Germinal center (tissue), 1 donor: Measurements from ENCODE around the gene DUSP11.
"Not testable (repeated sequence)": the region's sequence is repeated elsewhere in the genome, so short reads cannot be mapped to it uniquely, and the experiment has no call there.

Experiments
- DNase-seq: peaks from one replicate; pipeline ENCODE4 v3.0.0; 2012; ENCODE audit warnings: mixed read lengths, low spot score

DUSP11 gene

DNA sequence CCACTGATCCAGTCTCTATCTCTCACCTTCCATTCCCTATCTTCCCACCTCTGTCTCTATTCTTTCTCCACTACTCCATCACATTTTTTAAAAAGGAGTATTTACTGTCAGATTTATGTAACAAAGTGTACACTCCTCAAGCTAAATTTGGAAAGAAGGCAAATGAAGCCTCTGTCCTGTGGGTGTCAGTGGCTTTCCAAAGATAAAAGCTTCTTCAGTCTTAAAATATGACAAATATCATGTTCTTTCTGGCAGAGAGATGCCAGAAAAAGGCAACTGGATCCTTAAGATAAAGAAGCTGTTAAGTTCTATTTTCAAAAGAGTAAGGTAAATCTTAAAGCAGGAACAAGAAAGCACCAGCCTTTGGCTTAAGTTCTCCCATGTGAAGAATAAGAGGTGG is 7.1 kb downstream of the DUSP11 start:
- DNase-seq = no peak

DNA sequence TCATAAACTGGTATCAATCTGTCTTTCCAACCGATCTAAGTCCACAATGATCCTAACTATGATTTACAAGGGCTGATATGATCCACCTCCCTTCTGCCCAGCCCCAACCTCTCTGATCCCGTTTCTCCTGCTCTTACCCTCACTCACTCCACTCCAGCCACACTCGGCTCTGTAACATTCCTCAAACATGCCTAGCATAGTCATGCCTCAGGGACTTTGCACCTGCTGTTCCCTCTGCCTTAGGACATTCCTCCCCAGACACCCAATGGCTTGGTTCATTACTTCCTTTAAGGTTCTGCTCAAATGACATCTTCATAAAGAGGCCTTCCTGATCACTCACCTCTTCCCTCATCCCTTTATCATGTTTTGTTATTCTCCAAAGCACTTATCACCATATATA is 9.2 kb downstream of the DUSP11 start:
- DNase-seq = no peak

DNA sequence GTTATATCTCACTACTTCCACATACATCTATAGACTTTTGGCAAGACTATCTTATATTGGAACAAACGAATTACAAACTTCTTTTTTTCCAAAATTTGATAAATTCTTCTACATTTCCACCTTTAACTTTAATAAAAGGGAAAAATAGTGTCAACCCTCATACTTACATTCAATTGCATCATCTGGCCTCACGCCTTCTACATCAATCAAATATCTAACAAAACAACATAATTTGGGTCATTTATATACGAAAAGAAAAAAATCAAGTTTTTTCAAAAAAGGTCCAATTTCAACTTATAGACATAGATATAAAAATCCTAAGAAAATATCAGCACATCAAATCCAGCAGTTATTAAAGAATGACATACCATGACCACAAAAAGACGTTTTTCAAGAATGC is 12.9 kb downstream of the DUSP11 start:
- DNase-seq = no peak

GRCh38 chr2:73766349-73766748 is 13.6 kb downstream of the DUSP11 start:
- no peak for DNase-seq

DNA sequence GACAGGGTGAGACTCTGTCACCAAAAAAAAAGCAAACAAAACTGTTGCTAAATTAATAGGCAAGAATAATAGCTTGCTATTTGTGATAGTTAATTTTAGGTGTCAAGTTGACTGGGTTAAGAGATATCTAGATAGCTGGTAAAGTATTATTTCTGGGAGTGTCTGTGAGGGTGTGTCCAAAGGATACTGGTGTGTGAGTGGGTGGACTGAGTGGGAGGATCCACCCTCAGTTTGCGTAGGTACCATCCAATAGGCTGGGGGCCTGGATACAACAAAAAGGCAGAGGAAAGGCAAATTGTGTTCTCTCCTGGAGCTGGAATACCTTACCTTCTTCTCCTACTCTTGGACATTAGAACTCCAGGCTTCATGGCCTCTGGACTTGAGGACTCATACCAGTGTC is 15.0 kb downstream of the DUSP11 start:
- no peak for DNase-seq

DNA sequence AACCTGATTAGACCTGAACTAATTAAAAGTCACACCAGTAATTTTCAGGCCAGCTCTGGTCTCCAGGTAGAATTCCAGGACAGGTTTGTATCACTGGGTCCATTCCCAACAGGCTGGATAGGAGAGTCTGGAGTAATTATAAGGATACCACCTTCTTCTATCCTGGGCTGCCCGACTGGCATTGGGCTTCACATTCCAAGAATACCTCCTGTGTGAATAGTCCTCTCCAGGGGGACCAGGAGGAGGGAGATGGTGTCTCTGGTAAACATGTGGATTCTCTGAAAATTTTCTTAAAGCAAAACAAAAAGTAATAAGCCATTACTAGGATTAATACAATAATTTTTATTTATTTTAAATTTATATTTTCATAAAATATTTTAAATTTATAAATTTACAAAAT is 17.3 kb downstream of the DUSP11 start:
- DNase-seq = no peak

DNA sequence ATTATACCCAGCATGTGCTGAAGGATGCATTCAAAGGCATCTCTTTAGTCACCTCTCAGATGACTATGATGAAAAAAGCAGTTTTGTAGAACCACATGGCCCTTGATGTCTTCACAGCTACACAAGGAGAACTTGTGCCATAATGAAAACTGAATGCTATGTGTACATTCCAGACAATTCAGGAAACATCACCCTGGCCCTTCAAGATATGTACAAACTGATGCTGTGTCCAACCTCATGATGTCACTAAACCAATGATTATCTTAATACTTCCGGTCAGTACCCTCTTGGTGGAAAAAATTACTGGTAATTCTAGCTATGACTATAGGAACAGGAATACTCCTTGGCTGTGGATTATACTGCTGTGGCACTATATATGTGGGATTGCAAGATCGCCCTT is 20.0 kb downstream of the DUSP11 start:
- no peak for DNase-seq

GRCh38 chr2:73759285-73759764 is 20.6 kb downstream of the DUSP11 start:
- no peak for DNase-seq

GRCh38 chr2:73754332-73754731 is 25.6 kb downstream of the DUSP11 start:
- DNase-seq = not testable (repeated sequence)

- no peak for DNase-seq
These were observed 30.6 kb downstream of the DUSP11 start for GRCh38 chr2:73749314-73749713.

DNA sequence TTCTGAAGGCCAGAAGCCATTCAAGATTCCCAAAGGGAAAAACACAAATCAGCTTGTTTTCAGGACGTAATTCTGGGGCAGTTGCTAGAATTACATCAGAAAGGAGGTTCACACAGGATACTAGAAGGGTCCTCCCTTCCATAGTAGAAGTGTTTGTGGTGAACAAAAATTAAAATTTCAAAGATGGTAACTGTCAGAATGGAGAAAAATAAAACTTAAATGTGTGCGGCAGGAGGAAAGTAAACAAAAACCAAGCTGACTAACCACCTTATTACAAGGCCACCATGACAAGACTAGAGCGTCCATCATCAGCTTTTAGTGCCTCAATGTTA is 33.1 kb downstream of the DUSP11 start:
- no peak for DNase-seq

DNA sequence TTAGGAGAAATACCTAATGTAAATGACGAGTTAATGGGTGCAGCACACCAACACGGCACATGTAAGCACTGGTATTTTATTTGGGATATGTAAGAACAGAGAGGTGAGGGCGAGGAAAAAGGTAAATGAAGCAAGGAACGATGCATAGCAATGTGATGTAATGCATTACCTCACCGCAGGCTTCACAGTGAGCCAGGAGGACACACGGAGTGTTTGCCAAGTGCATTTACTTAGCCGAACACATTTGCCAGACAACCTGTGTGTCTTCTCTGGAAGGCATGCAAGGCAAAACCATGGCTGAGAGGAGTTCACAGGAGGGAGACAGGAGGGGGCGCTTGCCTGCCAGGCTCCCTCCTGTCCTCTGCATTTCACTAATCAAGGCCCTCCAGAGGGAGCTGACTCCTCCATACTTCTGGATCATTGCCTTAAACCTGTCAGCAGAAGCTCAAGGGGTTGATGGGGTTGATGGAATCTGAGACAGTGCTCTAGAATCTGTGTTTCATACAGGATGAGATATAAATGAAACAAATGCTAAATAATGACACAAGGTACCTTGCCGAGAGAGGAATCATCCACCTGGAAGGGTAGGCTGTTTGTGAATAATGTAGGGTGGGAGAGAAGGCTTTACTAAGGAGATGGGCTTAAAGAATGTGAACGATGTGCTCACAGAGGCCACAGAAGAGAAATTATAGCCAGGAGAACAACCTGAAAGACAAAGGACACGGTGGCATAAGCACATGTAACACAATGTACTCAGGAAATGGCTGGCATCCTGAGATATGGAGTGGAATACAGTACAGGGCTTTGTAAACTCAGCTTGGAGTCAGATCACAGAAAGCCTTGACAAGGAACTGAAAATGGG is 33.7 kb downstream of the DUSP11 start:
- DNase-seq = no peak

DNA sequence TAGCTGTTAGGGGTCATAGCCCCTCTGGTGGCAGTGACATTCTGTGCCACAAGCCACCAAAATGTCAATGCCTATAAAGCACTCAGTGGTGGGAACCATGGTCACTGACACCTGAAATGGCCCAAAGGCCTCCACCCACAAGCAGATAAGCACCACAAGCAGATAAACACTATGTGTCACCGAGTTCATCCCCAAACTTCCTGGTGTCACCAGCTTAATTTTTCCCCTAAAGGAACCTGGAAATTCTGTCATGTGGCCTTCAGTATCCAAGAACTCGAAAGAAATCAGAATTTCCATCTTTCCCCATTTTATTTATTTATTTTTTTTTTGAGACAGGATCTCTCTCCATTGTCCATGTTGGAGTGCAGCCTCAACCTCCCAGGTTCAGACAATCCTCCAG is 39.1 kb downstream of the DUSP11 start:
- DNase-seq = no peak

DNA sequence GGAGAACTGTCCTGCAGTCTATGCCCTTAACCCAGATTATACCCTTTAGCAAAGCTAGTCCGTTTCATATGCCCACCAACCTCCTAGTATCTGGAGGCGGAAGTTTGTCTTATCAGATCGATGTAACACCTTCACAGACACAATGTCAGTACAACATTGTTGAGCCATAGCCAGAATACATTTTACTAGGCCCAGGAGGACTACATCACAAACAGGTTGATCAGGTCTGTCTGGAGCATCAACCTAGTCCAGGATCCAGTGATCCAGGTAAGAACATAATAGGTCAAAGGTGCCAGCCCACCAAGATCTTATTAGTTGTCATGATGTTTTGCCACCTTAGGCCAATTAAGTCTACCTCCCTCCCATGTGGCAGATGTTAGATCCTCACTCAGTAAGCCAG is 40.8 kb downstream of the DUSP11 start:
- DNase-seq = no peak

DNA sequence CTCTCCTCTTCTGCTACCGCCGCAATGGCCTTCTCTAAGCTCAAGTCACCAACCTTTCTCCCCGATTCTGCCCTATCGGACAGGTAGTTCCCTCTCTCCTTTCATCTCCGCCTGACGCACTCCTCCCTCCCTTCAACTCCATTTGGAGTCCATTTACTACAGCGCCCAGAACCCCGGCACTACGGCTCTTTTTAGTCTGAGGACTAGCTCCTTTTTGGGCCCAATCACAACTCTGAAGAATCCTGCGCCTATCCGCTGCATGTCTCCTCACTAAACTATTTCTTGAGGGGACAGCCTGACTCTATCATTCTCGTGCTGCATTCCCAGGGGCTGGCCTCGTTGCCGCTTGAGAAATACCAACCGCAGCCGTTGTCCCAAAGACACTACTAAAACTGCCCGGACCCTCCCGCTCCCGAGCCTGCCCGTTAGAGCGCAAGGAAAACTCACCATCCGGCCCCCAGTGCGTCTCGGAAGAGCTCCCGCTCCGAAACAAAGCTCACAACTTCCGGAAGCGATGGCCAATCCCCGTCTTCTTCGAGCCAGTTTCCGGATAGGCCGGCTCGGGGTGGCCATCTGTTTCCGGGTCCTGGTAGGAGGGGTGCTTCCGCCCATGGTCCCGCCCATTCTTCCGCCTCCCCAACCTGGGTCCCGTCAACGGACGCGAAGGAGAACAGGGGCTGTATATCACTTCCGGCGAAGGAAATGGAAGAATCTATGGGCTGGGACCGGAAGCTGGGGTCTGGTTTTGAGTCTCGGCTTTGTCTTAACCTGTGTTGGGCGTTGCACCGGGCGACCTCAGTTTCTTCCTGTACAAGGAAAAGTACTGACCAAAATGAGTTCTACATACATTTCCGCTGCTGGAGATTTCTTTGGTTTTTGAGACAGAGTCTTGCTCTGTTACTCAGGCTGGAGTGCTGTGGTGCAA is 42.8 kb downstream of the DUSP11 start, which contains the start of gene TPRKB:
Gene TPRKB (minus strand): TSS at position 491 of the 925 bp plus-strand sequence. CDS start 2,776 bp downstream, outside the sequence.
- peak; percentile 97 for DNase-seq

DNA sequence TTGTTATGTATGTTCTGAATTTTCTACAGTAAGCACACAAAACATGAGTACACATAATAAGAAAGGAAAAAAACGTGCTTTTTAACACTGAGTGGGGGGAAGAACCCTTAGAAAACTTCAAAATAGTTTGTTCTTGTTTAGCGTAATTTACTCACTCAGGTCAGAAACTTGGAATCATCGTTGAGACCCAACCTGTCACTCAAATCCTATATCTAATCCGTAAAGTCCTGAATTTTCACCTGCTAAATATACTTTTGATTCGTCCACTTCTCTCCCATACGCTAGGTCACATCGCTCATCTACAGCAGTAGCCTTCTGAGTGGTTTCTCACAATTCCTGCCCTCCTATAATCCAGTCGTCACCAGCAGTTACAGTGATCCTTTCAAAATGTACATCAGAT is 43.5 kb downstream of the DUSP11 start:
- no peak for DNase-seq

DNA sequence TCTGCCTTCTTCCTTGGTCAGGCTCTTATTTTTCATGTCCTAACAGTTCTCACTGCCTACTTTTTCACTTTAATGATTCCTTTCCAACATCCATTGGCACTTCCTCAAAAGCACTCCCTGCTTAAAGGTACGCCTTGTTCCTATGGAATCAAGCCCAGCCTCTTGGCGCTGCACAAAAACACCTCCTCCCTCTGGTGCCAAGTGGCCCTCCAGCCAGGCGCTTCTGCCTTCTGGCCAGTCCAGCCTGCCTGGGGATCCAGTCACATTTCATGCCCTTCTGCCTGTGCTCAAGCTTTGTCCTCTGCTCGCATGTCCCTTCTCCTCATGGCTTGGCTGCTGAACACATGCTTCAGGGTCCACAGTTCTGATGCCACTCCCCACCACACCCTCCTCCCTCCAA is 49.1 kb downstream of the DUSP11 start:
- no peak for DNase-seq

- DNase-seq = no peak
These were observed 51.2 kb downstream of the DUSP11 start for GRCh38 chr2:73728711-73729110.

- DNase-seq = no peak
These were observed 51.9 kb downstream of the DUSP11 start for GRCh38 chr2:73728043-73728442.

DNA sequence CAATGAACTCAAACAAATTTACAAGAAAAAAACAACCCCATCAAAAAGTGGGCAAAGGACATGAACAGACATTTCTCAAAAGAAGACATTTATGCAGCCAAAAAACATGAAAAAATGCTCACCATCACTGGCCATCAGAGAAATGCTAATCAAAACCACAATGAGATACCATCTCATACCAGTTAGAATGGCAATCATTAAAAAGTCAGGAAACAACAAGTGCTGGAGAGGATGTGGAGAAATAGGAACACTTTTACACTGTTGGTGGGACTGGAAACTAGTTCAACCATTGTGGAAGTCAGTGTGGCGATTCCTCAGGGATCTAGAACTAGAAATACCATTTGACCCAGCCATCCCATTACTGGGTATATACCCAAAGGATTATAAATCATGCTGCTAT is 53.2 kb downstream of the DUSP11 start:
- not testable (repeated sequence) for DNase-seq

DNA sequence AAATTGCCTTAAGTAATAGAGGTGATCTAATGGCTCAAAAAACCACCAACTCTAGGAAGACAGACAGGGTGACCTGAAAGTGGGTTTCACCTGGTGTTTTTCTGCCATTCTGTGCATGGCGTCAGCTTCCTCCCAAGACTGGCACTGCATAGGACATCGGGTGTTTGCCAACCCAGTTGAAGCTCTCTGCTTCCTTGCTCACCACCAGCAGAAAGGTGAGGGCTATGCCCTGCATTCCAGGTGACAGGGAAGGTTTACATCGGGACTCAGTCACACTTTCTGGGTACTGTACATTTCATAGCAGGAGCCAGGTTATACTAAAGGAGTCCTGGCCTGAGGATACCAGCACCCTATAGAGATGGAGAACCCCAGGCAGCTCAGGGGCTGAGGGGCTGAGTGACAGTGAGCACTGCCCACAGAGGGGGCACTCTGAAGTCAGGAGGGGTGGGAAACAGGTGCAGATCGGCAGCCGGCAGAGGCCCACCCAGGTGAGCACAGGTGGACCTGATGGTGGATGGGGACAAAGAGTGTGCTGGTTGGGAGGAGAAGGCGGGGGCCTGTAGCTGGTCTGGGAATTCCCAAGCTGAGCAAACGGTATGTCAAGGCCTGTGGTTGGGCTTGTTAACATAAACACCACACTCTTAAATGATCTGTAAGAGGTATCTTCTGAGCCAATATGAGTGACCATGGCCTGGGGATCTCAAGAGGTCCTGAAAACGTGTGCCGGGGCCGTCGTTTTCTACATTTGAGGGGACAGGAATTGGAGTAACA is 60.9 kb downstream of the DUSP11 start:
- no peak for DNase-seq

DNA sequence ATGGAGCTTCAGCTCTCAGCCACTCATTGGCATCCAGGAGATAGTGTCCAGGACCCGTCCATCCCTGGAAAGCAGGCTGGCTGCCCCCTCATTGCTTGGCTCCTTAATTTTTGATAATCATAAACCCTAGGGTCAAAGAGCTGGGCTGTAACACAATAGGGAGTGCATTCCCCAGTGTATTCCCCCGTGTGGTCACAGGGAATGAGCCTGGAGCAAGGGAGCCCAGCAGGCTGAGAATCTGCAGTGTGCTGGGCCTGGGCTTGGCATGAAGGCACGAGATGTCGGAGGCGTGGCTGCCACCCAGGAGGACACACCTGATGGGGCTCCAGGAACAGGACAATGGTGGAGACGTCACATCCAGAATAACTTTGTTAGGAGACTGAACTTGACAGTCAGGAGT is 61.5 kb downstream of the DUSP11 start:
- no peak for DNase-seq
